Mammary epithelial cell (primary cell): ENCODE measurements around the gene GFRA1.

Source experiments
- EZH2 ChIP-seq: IDR thresholded peaks from 2 replicates; pipeline ENCODE4 v1.6.1; 2012; ENCODE audit warnings: low read length, inconsistent platforms, borderline replicate concordance
- TF ChIP-seq, protein P1 (sequence below), 2 donors: IDR thresholded peaks in 1 of 2; conservative IDR thresholded peaks in 1 of 2; 2 replicates each; pipeline ENCODE4 v1.5.1; 2011 to 2012; ENCODE audit warnings: inconsistent platforms in 2 of 2, low read length in 2 of 2, mild to moderate bottlenecking in 2 of 2, control low read depth in 1 of 2, low read depth in 1 of 2; ENCODE audit not compliant: insufficient read depth in 1 of 2; ENCODE audit errors: extremely low read depth in 1 of 2

- TF ChIP-seq, protein P1, sequence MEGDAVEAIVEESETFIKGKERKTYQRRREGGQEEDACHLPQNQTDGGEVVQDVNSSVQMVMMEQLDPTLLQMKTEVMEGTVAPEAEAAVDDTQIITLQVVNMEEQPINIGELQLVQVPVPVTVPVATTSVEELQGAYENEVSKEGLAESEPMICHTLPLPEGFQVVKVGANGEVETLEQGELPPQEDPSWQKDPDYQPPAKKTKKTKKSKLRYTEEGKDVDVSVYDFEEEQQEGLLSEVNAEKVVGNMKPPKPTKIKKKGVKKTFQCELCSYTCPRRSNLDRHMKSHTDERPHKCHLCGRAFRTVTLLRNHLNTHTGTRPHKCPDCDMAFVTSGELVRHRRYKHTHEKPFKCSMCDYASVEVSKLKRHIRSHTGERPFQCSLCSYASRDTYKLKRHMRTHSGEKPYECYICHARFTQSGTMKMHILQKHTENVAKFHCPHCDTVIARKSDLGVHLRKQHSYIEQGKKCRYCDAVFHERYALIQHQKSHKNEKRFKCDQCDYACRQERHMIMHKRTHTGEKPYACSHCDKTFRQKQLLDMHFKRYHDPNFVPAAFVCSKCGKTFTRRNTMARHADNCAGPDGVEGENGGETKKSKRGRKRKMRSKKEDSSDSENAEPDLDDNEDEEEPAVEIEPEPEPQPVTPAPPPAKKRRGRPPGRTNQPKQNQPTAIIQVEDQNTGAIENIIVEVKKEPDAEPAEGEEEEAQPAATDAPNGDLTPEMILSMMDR (conservative IDR thresholded peaks at IDR 0.05 in 1 of 2, IDR thresholded peaks at IDR 0.05 in 1 of 2; ENCODE audit: extremely low read depth in 1 of 2, insufficient read depth in 1 of 2, low read depth in 1 of 2, low read length in 2 of 2): no peak
- TF ChIP-seq EZH2: no peak
Measured at GRCh38 chr10:116073001-116073400, 200.0 kb downstream of the GFRA1 start.
